A673 (cell line): ENCODE data around the gene RNF217. TPM values are rescaled to one million over a fixed set of nuclear protein-coding genes. Genes with fewer than 3 reads are reported as not detected.
"Not testable (repeated sequence)": the region's sequence is repeated elsewhere in the genome, so short reads cannot be mapped to it uniquely, and the experiment has no call there.

Source experiments
- Bru-seq: library from RNA; stranded (reverse); fragments of 400-500 nt; gene quantifications from one replicate; lab custom pipeline; 2021; lab: Mats Ljungman, UMichigan
- BruChase-seq, 2 experiments: library from RNA; stranded (reverse); fragments of 400-500 nt; gene quantifications; one replicate each; lab custom pipeline; 2021; lab: Mats Ljungman, UMichigan
- BruUV-seq: library from RNA; stranded (reverse); fragments of 400-500 nt; replicated peaks from 2 replicates; lab custom pipeline; 2021; lab: Mats Ljungman, UMichigan
- CTCF ChIA-PET: fragments of 300-600 bp; sonication (Branson Sonifier 250); formaldehyde crosslinking; loops from one replicate; lab custom pipeline; 2022; ENCODE audit warnings: antibody characterized with exemption; lab: Charles Lee
- POLR2A ChIA-PET: fragments of 300-600 bp; sonication (Branson Sonifier 250); formaldehyde crosslinking; loops from one replicate; lab custom pipeline; 2022; ENCODE audit warnings: antibody characterized with exemption; ENCODE audit not compliant: low non-redundant PET; lab: Charles Lee
- DNase-seq: peaks from one replicate; pipeline ENCODE4 v3.0.0-alpha.2; 2015; ENCODE audit warnings: low spot score
- H3K27ac ChIP-seq: fragments of 200-600 bp; sonication (generic); 2 replicates; pipeline ENCODE4 v1.5.1; 2016; ENCODE audit warnings: mixed run types, low read depth, mild to moderate bottlenecking, mixed read lengths, antibody characterized with exemption, low read length; ENCODE audit not compliant: poor library complexity, severe bottlenecking
- H3K27me3 ChIP-seq: fragments of 200-600 bp; sonication (generic); replicated peaks from 2 replicates; pipeline ENCODE4 v1.6.1; 2017; ENCODE audit warnings: mixed run types, low read depth, mild to moderate bottlenecking, mixed read lengths, antibody characterized with exemption, low read length; ENCODE audit not compliant: insufficient read depth, poor library complexity
- H3K36me3 ChIP-seq: fragments of 200-600 bp; sonication (generic); 2 replicates; pipeline ENCODE4 v1.6.1; 2016; ENCODE audit warnings: mixed run types, mild to moderate bottlenecking, mixed read lengths, antibody characterized with exemption, low read length; ENCODE audit not compliant: insufficient read depth, poor library complexity, severe bottlenecking
- H3K4me1 ChIP-seq: fragments of 200-600 bp; sonication (generic); 2 replicates; pipeline ENCODE4 v1.6.1; 2017; ENCODE audit warnings: mixed run types, mild to moderate bottlenecking, mixed read lengths, antibody characterized with exemption, low read length; ENCODE audit not compliant: insufficient read depth, poor library complexity, severe bottlenecking
- H3K4me3 ChIP-seq: fragments of 200-600 bp; sonication (generic); 2 replicates; pipeline ENCODE4 v1.5.1; 2016; ENCODE audit warnings: low read depth, mixed run types, mild to moderate bottlenecking, mixed read lengths, low read length; ENCODE audit not compliant: poor library complexity, severe bottlenecking
- H3K9me3 ChIP-seq: fragments of 200-600 bp; sonication (generic); 2 replicates; pipeline ENCODE4 v1.6.1; 2016; ENCODE audit warnings: mixed run types, low read depth, mild to moderate bottlenecking, mixed read lengths, antibody characterized with exemption, low read length; ENCODE audit not compliant: poor library complexity, severe bottlenecking
- CTCF ChIP-seq: fragments of 300-800, 200-600 bp; sonication (generic); conservative IDR thresholded peaks from 2 replicates; pipeline ENCODE4 v1.5.1; 2017; ENCODE audit warnings: low read depth, mild to moderate bottlenecking, antibody characterized with exemption, low read length, moderate library complexity, mixed read lengths
- EZH2 ChIP-seq: fragments of 200-600 bp; sonication (generic); IDR thresholded peaks from 2 replicates; pipeline ENCODE4 v1.6.1; 2017; ENCODE audit warnings: borderline replicate concordance, low read depth, mild to moderate bottlenecking, mixed read lengths, antibody characterized with exemption, low read length; ENCODE audit not compliant: poor library complexity, severe bottlenecking
- intact Hi-C: fragments of 100-400 bp; cut with micrococcal nuclease; formaldehyde crosslinking; loops from one replicate; pipeline ENCODE4 v1.10.0; 2022; ENCODE audit not compliant: unreplicated experiment
- long read RNA-seq: library from polyadenylated mRNA; stranded (forward); transcript quantifications from one replicate; pipeline ENCODE4 v2.0.0, GENCODE V29; 2022
- total RNA-seq: library from RNA; stranded (reverse); gene quantifications from 2 replicates; pipeline ENCODE4 v1.2.3, GENCODE V29; 2021

The RNF217 gene, protein sequence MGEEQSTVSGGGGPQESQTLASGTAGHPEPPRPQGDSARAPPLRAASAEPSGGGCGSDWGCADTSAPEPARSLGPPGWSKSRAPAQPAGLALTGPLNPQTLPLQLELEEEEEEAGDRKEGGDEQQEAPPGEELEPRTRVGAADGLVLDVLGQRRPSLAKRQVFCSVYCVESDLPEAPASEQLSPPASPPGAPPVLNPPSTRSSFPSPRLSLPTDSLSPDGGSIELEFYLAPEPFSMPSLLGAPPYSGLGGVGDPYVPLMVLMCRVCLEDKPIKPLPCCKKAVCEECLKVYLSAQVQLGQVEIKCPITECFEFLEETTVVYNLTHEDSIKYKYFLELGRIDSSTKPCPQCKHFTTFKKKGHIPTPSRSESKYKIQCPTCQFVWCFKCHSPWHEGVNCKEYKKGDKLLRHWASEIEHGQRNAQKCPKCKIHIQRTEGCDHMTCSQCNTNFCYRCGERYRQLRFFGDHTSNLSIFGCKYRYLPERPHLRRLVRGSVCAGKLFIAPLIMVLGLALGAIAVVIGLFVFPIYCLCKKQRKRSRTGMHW
- total RNA-seq (18.9 and 20.6 TPM in 2 replicates), Bru-seq, nascent RNA (percentile 85 among the genes with signal in this experiment), BruChase-seq, experiment 1, labeled RNA remaining after a 2-hour chase (percentile 80 among the genes with signal in this experiment), BruChase-seq, experiment 2, labeled RNA remaining after a 6-hour chase (percentile 64 among the genes with signal in this experiment)
- long read RNA-seq, full-length matches to known transcripts, result 7 of 28 reads
- long read RNA-seq, partial matches to known transcripts, result 3 of 28 reads
- long read RNA-seq, other reads (novel, unspliced or antisense), result 18 of 28 reads

DNA sequence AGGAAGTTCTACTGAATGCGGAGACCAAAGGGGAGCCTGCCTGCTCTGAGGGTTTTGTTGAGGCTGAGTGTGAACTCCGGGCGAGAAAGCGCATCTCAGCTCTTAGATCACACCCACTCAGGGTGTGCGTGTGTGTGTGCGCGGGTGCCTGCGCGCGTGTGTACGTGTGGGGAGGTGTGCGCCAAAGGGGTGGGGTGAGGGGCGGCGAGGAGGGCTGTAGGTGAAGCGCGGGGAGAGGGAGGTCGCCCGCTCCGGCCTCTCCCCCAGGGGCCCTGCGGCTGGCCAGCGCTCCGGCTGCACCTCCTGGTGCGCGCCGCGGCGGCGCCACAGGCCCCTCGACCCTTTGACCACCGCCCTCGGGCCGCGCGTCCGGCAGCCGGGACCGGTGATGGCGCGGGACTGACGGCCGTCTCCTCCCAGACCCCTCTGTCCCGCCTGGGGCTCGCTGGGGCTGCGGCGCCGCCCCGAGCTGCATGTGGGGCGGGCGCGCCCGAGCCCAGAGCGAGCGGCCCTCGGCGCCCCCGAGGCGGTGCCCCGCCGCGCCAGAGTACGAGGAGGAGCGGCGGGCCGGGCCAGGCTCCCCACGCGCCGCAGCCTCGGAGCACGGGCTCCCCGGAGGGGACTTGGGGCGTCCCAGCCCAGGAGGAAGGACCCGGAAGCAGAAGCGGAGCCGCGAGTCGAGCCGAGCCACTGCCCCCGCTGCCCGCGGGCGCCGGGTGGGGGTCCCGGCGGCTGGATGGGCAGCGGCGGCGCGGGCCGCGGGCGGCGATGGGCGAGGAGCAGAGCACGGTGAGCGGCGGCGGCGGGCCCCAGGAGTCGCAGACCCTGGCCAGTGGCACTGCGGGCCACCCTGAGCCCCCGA, at the start of gene RNF217:
TSS of gene RNF217 (plus strand) at position 661 of the 862 bp plus-strand sequence. CDS start at position 769, 108 bp downstream.
- peaks cover 45% of the 10 kb centered on the region for H3K4me1 ChIP-seq
- ChIA-PET CTCF (no interaction called here), POLR2A (no interaction called here)
- BruUV-seq, result no TSS peak
- peak; percentile 71 for DNase-seq
- no peaks in the 10 kb centered on the region for H3K36me3 ChIP-seq
- TF ChIP-seq CTCF (no peak), EZH2 (no peak)
- H3K27ac ChIP-seq, result peak within 1 kb of the TSS; percentile 92
- no peaks in the 10 kb centered on the region for H3K9me3 ChIP-seq
- intact Hi-C loops, result loop anchor here (2.0 to 10.0 kb wide), 3 partner anchors 79 to 343 kb away; partner anchors contain the start of gene HDDC2
- H3K27me3 ChIP-seq, result no peaks in the 10 kb centered on the region
- peak within 1 kb of the TSS; percentile 83 for H3K4me3 ChIP-seq

DNA sequence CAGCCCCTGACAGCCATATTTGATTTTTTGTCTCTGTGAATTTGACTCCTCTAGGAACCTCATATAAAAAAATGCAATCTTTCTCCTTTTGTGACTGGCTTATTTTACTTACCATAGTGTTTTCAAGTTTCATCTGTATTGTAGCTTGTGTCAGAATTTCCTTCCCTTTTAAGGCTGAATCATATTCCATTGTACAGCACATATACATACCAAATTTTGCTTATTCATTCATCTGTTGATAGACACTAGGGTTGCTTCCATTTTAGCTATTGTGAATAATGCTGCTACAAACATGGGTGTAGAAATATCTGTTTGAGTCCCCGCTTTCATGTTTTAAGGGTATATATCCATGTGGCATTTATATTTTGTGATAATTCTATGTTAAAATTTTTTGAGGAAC, 49.2 kb upstream of the RNF217 start:
- TF ChIP-seq CTCF (no peak), EZH2 (no peak)
- Histone ChIP-seq H3K9me3 (no peaks in the 10 kb centered on the region), H3K27ac (no peak overlapping the region), H3K4me3 (no peak overlapping the region), H3K4me1 (no peaks in the 10 kb centered on the region), H3K36me3 (no peaks in the 10 kb centered on the region), H3K27me3 (no peaks in the 10 kb centered on the region)
- intact Hi-C loops, result no loop called here
- no peak for DNase-seq
- POLR2A ChIA-PET, result no interaction called here
- BruUV-seq, result no TSS peak
- CTCF ChIA-PET, result no interaction called here

- intact Hi-C loops, result no loop called here
- no TSS peak for BruUV-seq
- Histone ChIP-seq H3K4me1 (no peaks in the 10 kb centered on the region), H3K27ac (no peak overlapping the region), H3K36me3 (no peaks in the 10 kb centered on the region), H3K4me3 (no peak overlapping the region), H3K27me3 (no peaks in the 10 kb centered on the region), H3K9me3 (peaks cover 11% of the 10 kb centered on the region)
- TF ChIP-seq CTCF (no peak), EZH2 (no peak)
- DNase-seq, result peak; percentile 12
- POLR2A ChIA-PET, result no interaction called here
- CTCF ChIA-PET, result no interaction called here
Observed at GRCh38 chr6:124917769-124918168, 44.5 kb upstream of the RNF217 start.

GRCh38 chr6:124919703-124920102, 42.5 kb upstream of the RNF217 start:
- H3K27ac ChIP-seq, H3K4me3 ChIP-seq, DNase-seq, BruUV-seq, intact Hi-C loops, CTCF ChIA-PET, H3K4me1 ChIP-seq, H3K36me3 ChIP-seq, H3K27me3 ChIP-seq, POLR2A ChIA-PET: not testable (repeated sequence)
- H3K9me3 ChIP-seq, result peaks cover 11% of the 10 kb centered on the region
